Aorta (tissue), 5 donors: ENCODE data around the gene JADE1. TPM values are rescaled to one million over a fixed set of nuclear protein-coding genes. Genes with fewer than 3 reads are reported as not detected.

Source experiments
- ATAC-seq: fragments of 200-7000 bp; cut with Tn5 transposase; one replicate; pipeline ENCODE4 v1.9.1; 2022; ENCODE audit warnings: moderate library complexity; ENCODE audit not compliant: low FRiP score
- DNase-seq, 2 donors: peaks; one replicate each; pipeline ENCODE4 v3.0.0-alpha.2; 2020
- H3K27ac ChIP-seq, 2 donors: one replicate each; pipeline ENCODE4 v1.5.1; 2013; ENCODE audit warnings: low read length in 2 of 2, mild to moderate bottlenecking in 2 of 2, moderate library complexity in 2 of 2, control low read depth in 1 of 2, inconsistent platforms in 1 of 2, low read depth in 1 of 2
- H3K27me3 ChIP-seq, 2 donors: one replicate each; pipeline ENCODE4 v1.6.1; 2013; ENCODE audit warnings: control low read depth in 1 of 2, low read length in 1 of 2, mild to moderate bottlenecking in 1 of 2, moderate library complexity in 1 of 2; ENCODE audit not compliant: insufficient read depth in 2 of 2, control insufficient read depth in 1 of 2
- H3K36me3 ChIP-seq, 2 donors: one replicate each; pipeline ENCODE4 v1.6.1; 2013; ENCODE audit warnings: control low read depth in 1 of 2, low read length in 1 of 2, mild to moderate bottlenecking in 1 of 2; ENCODE audit not compliant: insufficient read depth in 2 of 2, control insufficient read depth in 1 of 2
- H3K4me1 ChIP-seq, 2 donors: one replicate each; pipeline ENCODE4 v1.6.1; 2013; ENCODE audit warnings: low read length in 2 of 2, control low read depth in 1 of 2, mild to moderate bottlenecking in 1 of 2, moderate library complexity in 1 of 2; ENCODE audit not compliant: insufficient read depth in 2 of 2, control insufficient read depth in 1 of 2
- H3K4me3 ChIP-seq, 2 donors: one replicate each; pipeline ENCODE4 v1.5.1; 2013; ENCODE audit warnings: low read length in 2 of 2, control low read depth in 1 of 2, mild to moderate bottlenecking in 1 of 2
- H3K9me3 ChIP-seq: one replicate; pipeline ENCODE4 v1.6.1; 2013; ENCODE audit warnings: mild to moderate bottlenecking, low read length; ENCODE audit not compliant: control insufficient read depth
- WGBS, 2 donors: extraction: QIAGEN DNeasy Blood & Tissue Kit; methylation state at CpG; one replicate each; pipeline ENCODE4 v1.1.7; 2013; 5-methylcytosine and 5-hydroxymethylcytosine counted together
- intact Hi-C, 2 donors: fragments of 100-400 bp; cut with DNase I; formaldehyde crosslinking; loops; one replicate each; pipeline versions ENCODE4 v1.14.2 to v1.15.0; 2022
- polyA plus RNA-seq, 2 donors: library from polyadenylated mRNA; stranded (reverse); fragments of 200-250 nt; gene quantifications; one replicate each; pipeline ENCODE4 v1.2.3, GENCODE V29; 2013
- total RNA-seq, 2 donors: library from RNA; stranded (reverse); fragmentation: NEBNext Ultra II Directional; extraction: Animal tissue kit (Norgen Biotek cat#: 25700); gene quantifications; one replicate each; pipeline ENCODE4 v1.2.1, GENCODE V29; 2021
- donor health status: healthy with polysubstance abuse.
- donor health status: Bipolar disorder and iron deficiency.
- donor health status: DM: no; HTN: no; CAD: no.
- donor health status: DM: no; HTN: no; CAD: no.
- donor health status: DM: yes; HTN: yes; CAD: no.

JADE1 gene
- total and polyA plus RNA-seq, 4 donors: 10.6 to 32.8 (median 29.6) TPM

DNA sequence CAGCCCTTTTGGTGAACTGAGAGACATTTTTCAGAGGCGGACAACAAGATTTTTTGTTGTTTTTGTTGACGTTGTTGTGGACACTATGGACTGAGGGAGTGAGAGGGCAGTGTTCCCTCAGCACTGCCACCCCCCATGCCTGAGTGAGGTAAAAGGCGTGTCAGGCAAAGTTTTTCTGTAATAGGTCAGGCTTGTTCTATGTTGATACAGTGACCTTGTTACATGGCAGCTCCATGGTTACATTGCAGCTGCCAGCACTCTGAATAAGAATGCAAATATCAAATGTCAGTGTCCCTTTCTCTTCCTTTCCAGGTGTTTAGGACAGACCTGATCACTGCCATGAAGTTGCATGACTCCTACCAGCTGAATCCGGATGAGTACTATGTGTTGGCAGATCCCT is 36.6 kb downstream of the JADE1 start:
- 86 to 92% methylated on average over 4 of the region's 4 CpGs for WGBS, 2 donors
- H3K9me3 ChIP-seq: no peaks in the 10 kb centered on the region
- DNase-seq (no peak), ATAC-seq (no peak)
- intact Hi-C loops: no loop called here
- no peaks in the 10 kb centered on the region for H3K27me3 ChIP-seq
- no peaks in the 10 kb centered on the region for H3K4me1 ChIP-seq
- H3K36me3 ChIP-seq: peaks cover 3 to 4% of the 10 kb centered on the region in 2 donors
- no peak overlapping the region for H3K4me3 ChIP-seq
- H3K27ac ChIP-seq: no peak overlapping the region

GRCh38 chr4:128847082-128847724 is 37.7 kb downstream of the JADE1 start:
- no peak overlapping the region for H3K4me3 ChIP-seq
- 91 to 97% methylated on average over 7 of the region's 7 CpGs for WGBS, 2 donors
- intact Hi-C loops: no loop called here
- ATAC-seq (no peak), DNase-seq (no peak)
- H3K9me3 ChIP-seq: no peaks in the 10 kb centered on the region
- H3K4me1 ChIP-seq: no peaks in the 10 kb centered on the region
- no peaks in the 10 kb centered on the region for H3K27me3 ChIP-seq
- no peak overlapping the region for H3K27ac ChIP-seq
- H3K36me3 ChIP-seq: peaks cover 4 to 5% of the 10 kb centered on the region in 2 donors

- Histone ChIP-seq H3K36me3 (peaks cover 4 to 5% of the 10 kb centered on the region in 2 donors), H3K4me1 (no peaks in the 10 kb centered on the region), H3K27me3 (no peaks in the 10 kb centered on the region), H3K4me3 (no peak overlapping the region), H3K9me3 (no peaks in the 10 kb centered on the region), H3K27ac (no peak overlapping the region)
- DNase-seq: no peak
- intact Hi-C loops: no loop called here
- ATAC-seq: no peak
- 90 to 93% methylated on average over 3 of the region's 3 CpGs for WGBS, 2 donors
Measured at GRCh38 chr4:128848461-128848860, 39.0 kb downstream of the JADE1 start.

GRCh38 chr4:128850252-128850651 is 40.8 kb downstream of the JADE1 start:
- H3K27ac ChIP-seq: no peak overlapping the region
- no peaks in the 10 kb centered on the region for H3K27me3 ChIP-seq
- no peaks in the 10 kb centered on the region for H3K9me3 ChIP-seq
- ATAC-seq (no peak), DNase-seq (no peak)
- H3K4me1 ChIP-seq: no peaks in the 10 kb centered on the region
- WGBS, 2 donors: 97% methylated on average over 4 of the region's 4 CpGs
- intact Hi-C loops: no loop called here
- H3K36me3 ChIP-seq: peaks cover 4 to 9% of the 10 kb centered on the region in 2 donors
- no peak overlapping the region for H3K4me3 ChIP-seq

DNA sequence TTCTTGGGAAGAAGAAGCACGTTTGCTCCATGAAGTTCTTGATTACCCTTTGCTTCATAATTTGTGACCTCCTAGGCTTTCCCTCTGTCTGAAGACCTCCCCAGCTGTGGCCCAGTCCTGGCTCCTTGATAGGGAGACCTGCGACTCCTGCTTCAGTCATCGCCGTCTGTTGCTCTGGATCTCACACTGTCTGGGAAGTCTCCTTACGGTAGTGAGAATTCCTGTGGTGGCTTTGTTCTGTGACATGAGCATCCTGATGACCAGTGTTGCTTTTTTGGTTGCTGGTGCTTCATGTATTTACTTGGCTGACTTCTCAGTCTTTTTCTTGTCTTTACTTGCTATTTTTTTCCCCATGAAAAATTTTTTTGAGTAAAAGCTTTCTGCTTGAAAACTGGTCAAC is 44.2 kb downstream of the JADE1 start:
- H3K4me1 ChIP-seq: no peaks in the 10 kb centered on the region
- no peaks in the 10 kb centered on the region for H3K9me3 ChIP-seq
- H3K27ac ChIP-seq: no peak overlapping the region
- intact Hi-C loops: no loop called here
- no peaks in the 10 kb centered on the region for H3K27me3 ChIP-seq
- peaks cover 4 to 14% of the 10 kb centered on the region in 2 donors for H3K36me3 ChIP-seq
- ATAC-seq (no peak), DNase-seq (no peak)
- WGBS, 2 donors: 82 to 85% methylated on average over 5 of the region's 5 CpGs
- H3K4me3 ChIP-seq: no peak overlapping the region

GRCh38 chr4:128854433-128854832 is 44.9 kb downstream of the JADE1 start:
- no peaks in the 10 kb centered on the region for H3K27me3 ChIP-seq
- no peak overlapping the region for H3K27ac ChIP-seq
- H3K4me1 ChIP-seq: no peaks in the 10 kb centered on the region
- H3K9me3 ChIP-seq: no peaks in the 10 kb centered on the region
- H3K36me3 ChIP-seq: peaks cover 1 to 14% of the 10 kb centered on the region in 2 donors
- intact Hi-C loops: no loop called here
- ATAC-seq (no peak), DNase-seq (no peak)
- WGBS, 2 donors: 39 to 47% methylated on average over 6 of the region's 6 CpGs
- H3K4me3 ChIP-seq: no peak overlapping the region

GRCh38 chr4:128855621-128856020 is 46.1 kb downstream of the JADE1 start:
- H3K27me3 ChIP-seq: no peaks in the 10 kb centered on the region
- intact Hi-C loops: no loop called here

DNA sequence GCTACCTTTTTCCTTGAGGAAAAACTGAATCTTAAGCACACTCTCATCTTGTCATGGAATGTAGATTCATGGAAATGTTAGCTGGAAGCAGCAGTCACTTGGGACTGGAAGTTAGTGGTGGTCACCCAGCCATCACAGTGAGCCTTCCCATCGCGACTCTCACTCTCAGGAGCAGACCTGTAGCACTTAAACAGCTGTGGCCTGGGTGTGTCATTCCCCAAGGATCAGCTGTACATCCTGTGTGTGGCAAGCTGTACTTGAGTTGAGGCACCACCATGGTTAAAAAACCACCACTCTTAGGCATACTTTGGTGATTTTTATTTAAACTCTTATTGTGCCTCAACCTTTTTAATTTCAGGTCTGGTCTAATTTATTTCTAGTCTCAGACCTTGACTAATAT is 46.7 kb downstream of the JADE1 start:
- intact Hi-C loops: no loop called here
- DNase-seq (no peak), ATAC-seq (no peak)
- H3K4me1 ChIP-seq: no peaks in the 10 kb centered on the region
- peaks cover 0 to 11% of the 10 kb centered on the region in 2 donors for H3K36me3 ChIP-seq
- no peaks in the 10 kb centered on the region for H3K9me3 ChIP-seq
- H3K27ac ChIP-seq: no peak overlapping the region
- no peaks in the 10 kb centered on the region for H3K27me3 ChIP-seq
- WGBS, 2 donors: 85 to 95% methylated on average over 2 of the region's 2 CpGs
- no peak overlapping the region for H3K4me3 ChIP-seq

More at GRCh38 chr4:128855621-128856020, 46.1 kb downstream of the JADE1 start:
- no peaks in the 10 kb centered on the region for H3K4me1 ChIP-seq
- H3K36me3 ChIP-seq: peaks cover 0 to 11% of the 10 kb centered on the region in 2 donors
- WGBS, 2 donors: 81 to 86% methylated on average over 7 of the region's 7 CpGs
- ATAC-seq: no peak
- H3K9me3 ChIP-seq: no peaks in the 10 kb centered on the region
- no peak overlapping the region for H3K4me3 ChIP-seq
- DNase-seq: no peak
- H3K27ac ChIP-seq: no peak overlapping the region

DNA sequence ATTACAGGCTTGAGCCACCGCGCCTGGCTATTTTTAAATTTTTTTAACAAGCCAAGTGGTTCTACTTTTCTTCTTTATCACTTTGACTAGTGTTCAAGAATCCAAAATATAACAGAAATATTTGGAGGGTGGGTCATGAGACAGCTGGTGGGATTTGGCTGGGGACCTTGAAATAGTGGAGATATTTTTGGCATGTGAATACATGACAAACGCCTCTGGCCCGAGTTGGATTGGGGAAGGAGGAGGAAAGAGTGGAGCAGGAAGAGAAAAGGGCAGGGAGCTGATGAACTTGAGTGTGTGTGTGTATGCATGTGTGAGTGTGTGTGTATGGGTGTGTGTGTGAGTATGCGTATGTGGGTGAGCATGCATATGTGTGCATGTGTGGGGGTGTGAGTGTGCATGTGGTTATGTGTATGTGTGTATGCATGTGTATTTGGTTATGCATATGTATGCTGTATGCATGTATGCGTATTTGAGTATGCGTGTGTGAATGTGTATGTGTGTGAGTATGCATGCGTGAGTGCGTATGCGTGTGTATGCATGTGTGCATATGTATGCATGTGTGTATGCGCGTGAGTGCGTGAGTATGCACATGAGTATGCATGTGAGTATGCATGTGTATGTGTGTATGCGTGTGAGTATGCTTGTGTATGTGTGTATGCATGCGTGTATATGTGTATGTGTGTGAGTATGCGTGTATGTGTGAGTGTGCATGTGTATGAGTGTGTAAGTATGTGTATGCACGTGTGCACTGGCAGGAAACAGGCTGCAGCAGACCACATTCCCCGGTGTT is 49.6 kb downstream of the JADE1 start:
- H3K27me3 ChIP-seq: no peaks in the 10 kb centered on the region
- H3K36me3 ChIP-seq: peaks cover 0 to 11% of the 10 kb centered on the region in 2 donors
- 52 to 55% methylated on average over 18 of the region's 18 CpGs for WGBS, 2 donors
- no peak overlapping the region for H3K4me3 ChIP-seq
- H3K27ac ChIP-seq: peak overlapping the region in 1 of 2 donors; percentile 46
- ATAC-seq: peak; percentile 36
- no peaks in the 10 kb centered on the region for H3K4me1 ChIP-seq
- DNase-seq: peak in 1 of 2 donors; percentile 56
- intact Hi-C loops: no loop called here
- H3K9me3 ChIP-seq: no peaks in the 10 kb centered on the region
